Lower lobe of right lung (tissue), 2 donors: ENCODE measurements around the gene PTPRE. TPM values are rescaled to one million over a fixed set of nuclear protein-coding genes. Genes with fewer than 3 reads are reported as not detected.

ENCODE experiments used
- ATAC-seq, 2 donors: fragments of 200-7000 bp; cut with Tn5 transposase; one replicate each; pipeline ENCODE4 v1.9.1; 2020 to 2022; ENCODE audit warnings: mild to moderate bottlenecking in 2 of 2, moderate library complexity in 2 of 2
- DNase-seq: peaks from one replicate; pipeline ENCODE4 v3.0.0-alpha.2; 2020
- H3K27ac ChIP-seq: fragments of 200-600 bp; one replicate; pipeline ENCODE4 v1.8.0; 2022
- H3K27me3 ChIP-seq: fragments of 200-600 bp; one replicate; pipeline ENCODE4 v1.8.0; 2022; ENCODE audit warnings: low read depth
- H3K36me3 ChIP-seq: fragments of 200-600 bp; one replicate; pipeline ENCODE4 v1.8.0; 2022; ENCODE audit warnings: mild to moderate bottlenecking
- H3K4me1 ChIP-seq: fragments of 200-600 bp; one replicate; pipeline ENCODE4 v1.8.0; 2022
- H3K4me3 ChIP-seq: fragments of 200-600 bp; one replicate; pipeline ENCODE4 v1.8.0; 2022; ENCODE audit warnings: mild to moderate bottlenecking
- H3K9me3 ChIP-seq: fragments of 200-600 bp; one replicate; pipeline ENCODE4 v1.8.0; 2022
- intact Hi-C: fragments of 100-400 bp; cut with DNase I; formaldehyde crosslinking; loops from one replicate; pipeline ENCODE4 v1.11.0; 2022
- total RNA-seq: library from RNA; stranded (reverse); fragmentation: NEBNext Ultra II Directional; extraction: Animal tissue kit (Norgen Biotek cat#: 25700); gene quantifications from one replicate; pipeline ENCODE4 v1.2.1, GENCODE V29; 2021
- TF ChIP-seq, protein P1 (sequence below): fragments of 200-600 bp; IDR thresholded peaks from one replicate; pipeline ENCODE4 v1.8.0; 2022; ENCODE audit warnings: antibody characterized with exemption, mild to moderate bottlenecking
- donor health status: DM: no; HTN: yes; CAD: no; lungs with severe emphysema.

PTPRE gene
- total RNA-seq, 1 donor from 2014 or later: 60.5 TPM

DNA sequence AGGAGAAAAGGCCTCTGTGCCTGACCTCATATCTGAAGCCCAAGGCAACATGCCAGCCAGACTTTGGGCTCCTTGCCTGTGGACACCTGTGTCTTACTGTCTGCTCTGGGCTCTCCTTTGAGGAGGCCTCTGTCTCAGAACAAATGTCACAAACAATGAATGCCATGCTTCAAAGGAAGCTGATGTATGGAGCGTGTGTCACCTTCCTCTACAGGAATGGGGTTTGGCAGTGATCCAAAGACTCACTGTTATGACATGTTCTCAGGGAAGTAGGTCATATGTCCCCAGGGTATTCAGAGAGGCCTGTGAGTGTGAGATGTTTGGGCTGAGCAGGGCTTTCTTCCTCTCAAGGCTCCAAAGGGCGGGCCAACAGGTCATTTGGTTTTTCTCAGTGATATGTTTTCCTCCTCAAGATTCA, 38.4 kb downstream of the PTPRE start:
- no peak for DNase-seq
- TF ChIP-seq, protein P1, sequence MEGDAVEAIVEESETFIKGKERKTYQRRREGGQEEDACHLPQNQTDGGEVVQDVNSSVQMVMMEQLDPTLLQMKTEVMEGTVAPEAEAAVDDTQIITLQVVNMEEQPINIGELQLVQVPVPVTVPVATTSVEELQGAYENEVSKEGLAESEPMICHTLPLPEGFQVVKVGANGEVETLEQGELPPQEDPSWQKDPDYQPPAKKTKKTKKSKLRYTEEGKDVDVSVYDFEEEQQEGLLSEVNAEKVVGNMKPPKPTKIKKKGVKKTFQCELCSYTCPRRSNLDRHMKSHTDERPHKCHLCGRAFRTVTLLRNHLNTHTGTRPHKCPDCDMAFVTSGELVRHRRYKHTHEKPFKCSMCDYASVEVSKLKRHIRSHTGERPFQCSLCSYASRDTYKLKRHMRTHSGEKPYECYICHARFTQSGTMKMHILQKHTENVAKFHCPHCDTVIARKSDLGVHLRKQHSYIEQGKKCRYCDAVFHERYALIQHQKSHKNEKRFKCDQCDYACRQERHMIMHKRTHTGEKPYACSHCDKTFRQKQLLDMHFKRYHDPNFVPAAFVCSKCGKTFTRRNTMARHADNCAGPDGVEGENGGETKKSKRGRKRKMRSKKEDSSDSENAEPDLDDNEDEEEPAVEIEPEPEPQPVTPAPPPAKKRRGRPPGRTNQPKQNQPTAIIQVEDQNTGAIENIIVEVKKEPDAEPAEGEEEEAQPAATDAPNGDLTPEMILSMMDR: no peak
- Histone ChIP-seq H3K27me3 (no peaks in the 10 kb centered on the region), H3K36me3 (no peaks in the 10 kb centered on the region), H3K27ac (peak overlapping the region; percentile 46), H3K4me1 (peaks cover 16% of the 10 kb centered on the region), H3K9me3 (no peaks in the 10 kb centered on the region), H3K4me3 (no peak overlapping the region)
- ATAC-seq: peak; percentile 65 to 71
- intact Hi-C loops: no loop called here

DNA sequence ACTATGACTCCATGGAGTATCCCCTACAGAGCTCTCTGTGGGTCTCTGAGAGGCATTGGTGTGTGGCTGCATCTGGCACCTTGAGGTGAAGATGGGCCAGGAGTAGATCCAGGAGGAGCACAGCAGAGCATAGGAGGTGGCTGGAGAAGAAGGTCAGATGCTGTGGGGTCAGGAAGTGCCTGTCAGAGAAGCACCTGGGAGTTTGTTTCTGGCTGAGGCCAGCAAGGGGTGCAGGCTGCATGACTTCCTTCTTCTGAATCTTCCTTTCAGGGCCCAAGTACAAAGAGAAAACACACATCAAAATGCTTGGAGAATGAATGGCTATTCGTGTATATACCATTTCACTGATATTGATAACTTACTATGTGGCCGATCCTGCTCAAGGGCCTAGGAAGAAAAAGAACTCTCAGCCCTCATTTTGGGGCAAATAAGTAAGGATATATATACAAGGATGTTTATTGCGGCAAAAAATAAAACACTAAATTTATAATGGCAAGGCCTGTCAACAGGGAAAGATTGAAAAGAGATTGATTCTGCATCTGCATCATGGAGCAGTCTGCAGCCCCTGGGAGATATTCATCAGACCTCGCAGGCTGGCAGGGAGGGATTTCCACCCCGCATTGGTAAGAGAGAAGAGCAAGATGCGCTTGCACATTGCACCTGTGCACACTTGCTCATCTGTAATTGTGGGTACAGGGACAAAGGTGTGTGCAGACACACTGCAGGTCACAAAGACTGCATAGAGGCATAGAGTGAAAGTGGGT, 39.2 kb downstream of the PTPRE start:
- Histone ChIP-seq H3K9me3 (no peaks in the 10 kb centered on the region), H3K4me3 (no peak overlapping the region), H3K36me3 (no peaks in the 10 kb centered on the region), H3K27ac (peak overlapping the region; percentile 46), H3K27me3 (no peaks in the 10 kb centered on the region), H3K4me1 (peaks cover 16% of the 10 kb centered on the region)
- intact Hi-C loops: no loop called here
- no peak for ATAC-seq
- no peak for DNase-seq
- TF ChIP-seq, protein P1: no peak

DNA sequence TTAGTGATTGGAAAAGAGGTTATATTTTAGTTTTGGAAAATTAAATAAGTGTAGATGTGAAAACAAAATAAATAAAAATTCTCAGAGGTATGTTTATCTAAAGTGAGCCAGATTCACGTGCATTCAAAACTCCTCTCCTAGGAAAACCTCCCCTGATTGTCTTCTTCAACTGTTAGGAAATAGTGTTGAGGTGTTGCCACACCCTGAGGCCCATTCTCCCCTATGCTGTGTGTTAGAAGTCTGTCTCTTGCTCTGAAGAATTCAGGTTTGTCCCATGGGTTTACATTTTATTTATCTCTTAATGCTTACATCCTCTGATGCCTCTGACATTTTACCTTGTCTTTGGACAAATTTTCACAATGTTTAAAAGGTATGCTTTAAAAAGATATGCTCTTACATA, 40.3 kb downstream of the PTPRE start:
- ATAC-seq: no peak
- no peaks in the 10 kb centered on the region for H3K36me3 ChIP-seq
- H3K4me3 ChIP-seq: no peak overlapping the region
- TF ChIP-seq, protein P1: no peak
- no peaks in the 10 kb centered on the region for H3K27me3 ChIP-seq
- no peak for DNase-seq
- peaks cover 22% of the 10 kb centered on the region for H3K4me1 ChIP-seq
- intact Hi-C loops: no loop called here
- no peaks in the 10 kb centered on the region for H3K9me3 ChIP-seq
- H3K27ac ChIP-seq: no peak overlapping the region

DNA sequence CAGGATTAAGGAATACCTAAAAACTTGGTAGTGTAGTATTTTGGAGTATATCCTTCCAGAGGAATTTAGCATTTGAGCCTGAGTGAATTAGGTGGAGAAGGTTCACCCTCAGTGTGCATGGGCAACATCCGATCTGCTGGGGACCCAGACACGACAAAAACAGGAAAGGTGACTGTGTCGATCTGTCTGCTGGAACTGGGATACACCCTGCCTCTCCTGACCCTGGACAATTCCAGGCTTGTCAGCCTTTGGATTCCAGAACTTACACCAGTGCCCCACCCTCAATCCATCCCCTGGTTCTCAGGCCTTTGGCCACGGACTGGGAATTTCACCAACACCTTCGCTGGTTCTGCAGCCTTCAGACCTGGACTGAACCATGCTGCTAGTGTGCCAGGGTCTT, 41.9 kb downstream of the PTPRE start:
- Histone ChIP-seq H3K27ac (no peak overlapping the region), H3K36me3 (no peaks in the 10 kb centered on the region), H3K9me3 (no peaks in the 10 kb centered on the region), H3K4me1 (peaks cover 30% of the 10 kb centered on the region), H3K27me3 (no peaks in the 10 kb centered on the region), H3K4me3 (no peak overlapping the region)
- intact Hi-C loops: no loop called here
- TF ChIP-seq, protein P1: no peak
- ATAC-seq: no peak
- no peak for DNase-seq

DNA sequence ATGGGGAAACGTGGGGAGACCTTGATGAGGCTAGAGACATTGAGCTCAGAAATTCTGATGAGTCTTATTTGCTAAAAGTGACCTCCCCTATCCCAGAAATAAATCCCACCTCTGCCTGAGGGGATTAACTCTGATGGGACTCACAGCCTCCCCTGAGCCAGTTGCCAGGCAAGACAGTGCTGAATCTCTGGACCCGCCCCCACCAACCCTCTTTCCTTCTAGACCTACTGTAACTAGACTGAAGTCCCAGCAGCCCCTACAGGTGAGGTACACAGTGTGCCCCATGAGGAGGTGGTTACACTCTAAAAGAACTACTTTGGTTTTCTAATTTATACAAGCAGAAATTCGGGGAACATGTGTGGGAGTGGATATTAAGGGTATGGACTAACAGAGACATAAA, 42.9 kb downstream of the PTPRE start:
- DNase-seq (no peak), ATAC-seq (no peak)
- no peak overlapping the region for H3K27ac ChIP-seq
- H3K4me3 ChIP-seq: no peak overlapping the region
- H3K27me3 ChIP-seq: no peaks in the 10 kb centered on the region
- H3K4me1 ChIP-seq: peaks cover 30% of the 10 kb centered on the region
- no peaks in the 10 kb centered on the region for H3K9me3 ChIP-seq
- H3K36me3 ChIP-seq: no peaks in the 10 kb centered on the region
- TF ChIP-seq, protein P1: no peak
- intact Hi-C loops: no loop called here
